Tibial nerve (tissue), 4 donors: ENCODE measurements around the gene MDFIC.

Source experiments
- EP300 ChIP-seq, 2 donors: sonication (generic); formaldehyde crosslinking; IDR thresholded peaks; one replicate each; pipeline ENCODE4 v1.6.1; 2017; ENCODE audit warnings: antibody characterized with exemption in 2 of 2, mild to moderate bottlenecking in 1 of 2
- POLR2A ChIP-seq, 2 donors: fragments of 450-650 bp; IDR thresholded peaks; one replicate each; pipeline ENCODE4 v1.6.1; 2017; ENCODE audit warnings: antibody characterized with exemption in 2 of 2, mild to moderate bottlenecking in 2 of 2, moderate library complexity in 2 of 2
- TF ChIP-seq, protein P1 (sequence below), 5 experiments: fragments of 200-600 bp in 3 of 5; fragments of 450-650 bp in 2 of 5; sonication (generic) in 3 of 5; IDR thresholded peaks; one replicate each; pipeline ENCODE4 v1.5.1; 2016 to 2019; ENCODE audit warnings: antibody characterized with exemption in 5 of 5, mild to moderate bottlenecking in 3 of 5, moderate library complexity in 2 of 5

DNA sequence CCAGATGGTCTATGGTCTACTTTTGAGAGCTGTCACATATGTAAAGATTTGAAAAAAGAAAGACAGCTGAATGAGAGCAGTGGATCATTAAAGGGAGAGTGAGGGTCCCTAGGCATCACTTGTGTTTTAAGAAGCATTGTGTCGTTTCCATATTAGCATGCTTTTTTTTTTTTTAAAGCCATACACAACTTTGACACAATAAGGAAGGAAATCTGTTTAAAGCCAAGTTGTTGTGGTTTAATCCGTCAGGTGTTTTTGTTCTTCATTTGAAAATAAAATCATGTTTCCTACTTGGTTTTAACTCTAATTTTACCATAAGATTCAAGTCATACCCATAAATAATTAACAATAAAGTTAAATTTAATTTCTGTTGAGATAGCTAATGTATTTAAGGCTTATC, 53.5 kb downstream of the MDFIC start:
- TF ChIP-seq, protein P1, sequence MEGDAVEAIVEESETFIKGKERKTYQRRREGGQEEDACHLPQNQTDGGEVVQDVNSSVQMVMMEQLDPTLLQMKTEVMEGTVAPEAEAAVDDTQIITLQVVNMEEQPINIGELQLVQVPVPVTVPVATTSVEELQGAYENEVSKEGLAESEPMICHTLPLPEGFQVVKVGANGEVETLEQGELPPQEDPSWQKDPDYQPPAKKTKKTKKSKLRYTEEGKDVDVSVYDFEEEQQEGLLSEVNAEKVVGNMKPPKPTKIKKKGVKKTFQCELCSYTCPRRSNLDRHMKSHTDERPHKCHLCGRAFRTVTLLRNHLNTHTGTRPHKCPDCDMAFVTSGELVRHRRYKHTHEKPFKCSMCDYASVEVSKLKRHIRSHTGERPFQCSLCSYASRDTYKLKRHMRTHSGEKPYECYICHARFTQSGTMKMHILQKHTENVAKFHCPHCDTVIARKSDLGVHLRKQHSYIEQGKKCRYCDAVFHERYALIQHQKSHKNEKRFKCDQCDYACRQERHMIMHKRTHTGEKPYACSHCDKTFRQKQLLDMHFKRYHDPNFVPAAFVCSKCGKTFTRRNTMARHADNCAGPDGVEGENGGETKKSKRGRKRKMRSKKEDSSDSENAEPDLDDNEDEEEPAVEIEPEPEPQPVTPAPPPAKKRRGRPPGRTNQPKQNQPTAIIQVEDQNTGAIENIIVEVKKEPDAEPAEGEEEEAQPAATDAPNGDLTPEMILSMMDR (IDR thresholded peaks at IDR 0.05): no peak
- TF ChIP-seq POLR2A (IDR thresholded peaks at IDR 0.05) (no peak), EP300 (IDR thresholded peaks at IDR 0.05) (no peak)
